Measurements from ENCODE around the gene MYPN. TPM values are rescaled to one million over a fixed set of nuclear protein-coding genes. Genes with fewer than 3 reads are reported as not detected.

Gene MYPN
- total RNA-seq, 1 experiment from 2014 or later = 6.0 TPM

DNA sequence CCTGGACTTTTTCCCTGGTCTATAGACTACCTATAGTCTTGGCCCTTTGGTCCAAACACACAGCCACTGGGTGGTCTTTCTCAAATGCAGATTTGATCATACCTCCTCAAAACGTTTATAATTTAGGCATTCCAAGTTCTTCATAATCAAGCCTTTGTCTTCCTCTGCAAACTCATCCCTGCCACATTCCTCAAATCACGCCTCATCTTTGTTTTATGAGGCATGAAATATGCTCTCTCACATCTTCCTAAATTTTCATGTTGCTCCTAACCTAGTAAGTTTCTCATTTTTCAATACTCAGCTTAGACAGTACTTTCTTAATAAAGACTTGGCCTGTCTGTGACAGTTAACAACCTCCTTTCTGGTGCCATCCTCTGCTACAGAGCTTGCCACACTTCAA, 23.3 kb upstream of the MYPN start:
- no peak for TF ChIP-seq EZH2phosphoT487 (IDR thresholded peaks at IDR 0.05; ENCODE audit: borderline replicate concordance, low read length)
- no peak for TF ChIP-seq EZH2 (IDR thresholded peaks at IDR 0.05; ENCODE audit: low read length, unreplicated experiment)
- TF ChIP-seq, protein P1, sequence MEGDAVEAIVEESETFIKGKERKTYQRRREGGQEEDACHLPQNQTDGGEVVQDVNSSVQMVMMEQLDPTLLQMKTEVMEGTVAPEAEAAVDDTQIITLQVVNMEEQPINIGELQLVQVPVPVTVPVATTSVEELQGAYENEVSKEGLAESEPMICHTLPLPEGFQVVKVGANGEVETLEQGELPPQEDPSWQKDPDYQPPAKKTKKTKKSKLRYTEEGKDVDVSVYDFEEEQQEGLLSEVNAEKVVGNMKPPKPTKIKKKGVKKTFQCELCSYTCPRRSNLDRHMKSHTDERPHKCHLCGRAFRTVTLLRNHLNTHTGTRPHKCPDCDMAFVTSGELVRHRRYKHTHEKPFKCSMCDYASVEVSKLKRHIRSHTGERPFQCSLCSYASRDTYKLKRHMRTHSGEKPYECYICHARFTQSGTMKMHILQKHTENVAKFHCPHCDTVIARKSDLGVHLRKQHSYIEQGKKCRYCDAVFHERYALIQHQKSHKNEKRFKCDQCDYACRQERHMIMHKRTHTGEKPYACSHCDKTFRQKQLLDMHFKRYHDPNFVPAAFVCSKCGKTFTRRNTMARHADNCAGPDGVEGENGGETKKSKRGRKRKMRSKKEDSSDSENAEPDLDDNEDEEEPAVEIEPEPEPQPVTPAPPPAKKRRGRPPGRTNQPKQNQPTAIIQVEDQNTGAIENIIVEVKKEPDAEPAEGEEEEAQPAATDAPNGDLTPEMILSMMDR (conservative IDR thresholded peaks at IDR 0.05; ENCODE audit: low read depth, low read length) = no peak
- peaks cover 88% of the 10 kb centered on the region for H3K4me1 ChIP-seq (ENCODE audit: insufficient read depth, low read length)
- intact Hi-C loops (cut with micrococcal nuclease) = loop anchor here (1.0 to 5.0 kb wide), 3 partner anchors 9 to 246 kb away; partner anchors contain the start of genes HNRNPH3 and PBLD
- peak overlapping the region; percentile 91 for H3K27ac ChIP-seq (ENCODE audit: low read length)
- H4K20me1 ChIP-seq (ENCODE audit: low read length) = no peaks in the 10 kb centered on the region
- no peaks in the 10 kb centered on the region for H3K27me3 ChIP-seq (ENCODE audit: low read length)
- ChIA-PET CTCF (interaction anchor here (0.9 to 1.1 kb wide), 2 partner anchors 69 to 71 kb away, joined by 3 to 4 read pairs; no protein-coding TSS in a partner anchor), POLR2A (ENCODE audit: unreplicated experiment) (interaction anchor here (0.6 kb wide), 1 partner anchor 268 kb away, joined by 4 read pairs; no protein-coding TSS in a partner anchor)
- no peak overlapping the region for H3K4me3 ChIP-seq (ENCODE audit: low read length)
- H2AFZ ChIP-seq (ENCODE audit: low read length) = peak overlapping the region; percentile 23
- peak overlapping the region; percentile 53 for H3K4me2 ChIP-seq (ENCODE audit: low read length)
- DNase-seq (peak; percentile 93), ATAC-seq (peak; percentile 40)
- BruUV-seq (replicated peaks) = no TSS peak
- H3F3A ChIP-seq (ENCODE audit: low read length, unreplicated experiment) = peaks cover 8% of the 10 kb centered on the region
- peaks cover 40% of the 10 kb centered on the region for H3K79me2 ChIP-seq (ENCODE audit: low read length)
- peak overlapping the region; percentile 80 for H3K9ac ChIP-seq (ENCODE audit: low read length)
- no peaks in the 10 kb centered on the region for H3K36me3 ChIP-seq (ENCODE audit: low read depth, low read length)
- no peaks in the 10 kb centered on the region for H3K9me3 ChIP-seq (ENCODE audit: low read length)
- H3K9me2 ChIP-seq (replicated peaks; ENCODE audit: low read length) = no peaks in the 10 kb centered on the region

DNA sequence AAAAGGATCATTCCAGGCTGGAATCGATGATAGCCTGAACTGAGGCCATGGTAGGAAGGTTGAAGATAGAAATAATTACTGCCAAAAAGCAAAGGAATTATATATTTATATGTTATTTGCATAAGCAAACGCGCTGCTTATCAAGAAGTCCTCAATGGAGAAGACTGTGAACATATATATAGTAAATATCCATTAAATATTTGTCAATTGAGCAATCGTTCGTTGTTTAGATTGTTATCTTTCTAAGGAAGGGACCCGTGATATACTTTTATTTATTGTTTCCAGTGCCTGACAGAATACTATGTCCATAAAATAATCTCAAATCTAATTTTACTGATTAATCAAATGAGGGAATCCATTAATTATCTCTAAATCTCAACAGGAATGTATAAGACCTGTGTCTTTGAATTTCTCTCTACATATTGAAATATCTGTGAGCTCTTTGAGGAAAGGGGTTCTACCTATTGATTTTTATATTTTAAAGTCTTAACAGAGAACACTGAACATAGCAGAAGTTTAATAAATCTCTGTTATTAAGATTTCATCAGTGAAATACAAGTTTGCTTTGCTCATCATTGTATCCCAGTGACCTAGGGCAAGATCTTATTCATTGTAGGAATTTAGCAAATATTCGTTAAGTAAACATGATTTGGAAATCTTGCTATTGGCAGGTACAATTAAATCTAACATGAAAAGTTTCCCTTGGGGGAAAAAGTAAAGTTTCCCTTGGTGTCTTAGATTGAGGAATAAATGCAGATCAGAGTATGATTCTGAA, 22.2 kb upstream of the MYPN start:
- peak; percentile 94 for DNase-seq
- H3K4me1 ChIP-seq (ENCODE audit: insufficient read depth, low read length) = peaks cover 88% of the 10 kb centered on the region
- H3K9ac ChIP-seq (ENCODE audit: low read length) = peak overlapping the region; percentile 80
- TF ChIP-seq EZH2 (IDR thresholded peaks at IDR 0.05; ENCODE audit: low read length, unreplicated experiment) (no peak), EZH2phosphoT487 (IDR thresholded peaks at IDR 0.05; ENCODE audit: borderline replicate concordance, low read length) (no peak)
- no peaks in the 10 kb centered on the region for H4K20me1 ChIP-seq (ENCODE audit: low read length)
- H3K27me3 ChIP-seq (ENCODE audit: low read length) = no peaks in the 10 kb centered on the region
- ATAC-seq = peak; percentile 44
- no peaks in the 10 kb centered on the region for H3K9me3 ChIP-seq (ENCODE audit: low read length)
- H3K4me2 ChIP-seq (ENCODE audit: low read length) = peak overlapping the region; percentile 85
- H3K4me3 ChIP-seq (ENCODE audit: low read length) = peak overlapping the region; percentile 66
- H3K36me3 ChIP-seq (ENCODE audit: low read depth, low read length) = no peaks in the 10 kb centered on the region
- no peaks in the 10 kb centered on the region for H3K9me2 ChIP-seq (replicated peaks; ENCODE audit: low read length)
- intact Hi-C loops (cut with micrococcal nuclease) = loop anchor here (1.0 to 5.0 kb wide), 3 partner anchors 8 to 245 kb away; partner anchors contain the start of genes HNRNPH3 and PBLD
- CTCF ChIA-PET = interaction anchor here (1.0 kb wide), 2 partner anchors 69 to 219 kb away, joined by 3 to 8 read pairs; no protein-coding TSS in a partner anchor
- BruUV-seq (replicated peaks) = TSS peak; percentile 31
- POLR2A ChIA-PET (ENCODE audit: unreplicated experiment) = interaction anchor here (0.6 kb wide), 2 partner anchors 14 to 232 kb away, joined by 4 to 9 read pairs; no protein-coding TSS in a partner anchor
- peak overlapping the region; percentile 33 for H2AFZ ChIP-seq (ENCODE audit: low read length)
- peaks cover 50% of the 10 kb centered on the region for H3K79me2 ChIP-seq (ENCODE audit: low read length)
- H3F3A ChIP-seq (ENCODE audit: low read length, unreplicated experiment) = peaks cover 8% of the 10 kb centered on the region
- peak overlapping the region; percentile 91 for H3K27ac ChIP-seq (ENCODE audit: low read length)

DNA sequence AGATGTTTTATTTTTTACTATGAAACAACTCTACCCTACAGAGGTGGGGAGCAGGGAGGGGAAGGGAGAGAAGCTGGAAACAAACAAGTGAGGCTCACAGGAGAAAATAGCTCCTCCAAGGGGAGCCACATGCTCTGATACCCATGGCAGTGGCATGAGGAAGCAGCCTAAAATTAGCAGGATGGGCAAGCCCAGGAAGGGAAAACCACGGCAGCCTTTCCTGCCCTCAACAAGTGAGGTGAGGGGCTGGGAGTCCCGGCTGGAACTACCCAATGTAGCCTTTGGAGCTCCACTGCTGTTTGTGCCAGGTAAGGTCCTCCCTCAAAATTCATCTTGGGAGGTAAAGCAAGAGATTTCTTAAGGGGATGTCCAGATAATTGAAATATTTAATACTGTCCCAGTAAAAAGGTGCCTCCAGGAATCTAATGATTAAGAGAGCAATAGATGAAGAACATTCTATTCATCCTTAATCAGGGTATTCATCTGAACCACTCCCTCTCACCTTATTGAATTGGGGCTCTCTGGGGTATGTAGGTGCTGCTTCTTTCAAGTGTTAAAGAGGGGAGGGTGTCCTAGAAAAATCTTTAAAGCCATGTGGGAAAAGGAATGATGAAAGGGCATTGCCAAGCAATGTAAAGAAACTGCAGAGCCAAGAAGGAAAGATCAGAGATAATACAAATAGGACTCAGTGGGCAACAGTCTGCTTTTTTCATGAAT, 21.4 kb upstream of the MYPN start:
- TSS peak; percentile 60 for BruUV-seq (replicated peaks)
- H2AFZ ChIP-seq (ENCODE audit: low read length) = peak overlapping the region; percentile 33
- H3K27ac ChIP-seq (ENCODE audit: low read length) = peak overlapping the region; percentile 91
- H3K9ac ChIP-seq (ENCODE audit: low read length) = peak overlapping the region; percentile 80
- CTCF ChIA-PET = interaction anchor here (1.0 kb wide), 2 partner anchors 68 to 218 kb away, joined by 3 to 8 read pairs; no protein-coding TSS in a partner anchor
- intact Hi-C loops (cut with micrococcal nuclease) = loop anchor here (2.0 to 5.0 kb wide), 2 partner anchors 49 to 244 kb away; partner anchors contain the start of genes HNRNPH3 and PBLD
- DNase-seq = peak; percentile 39
- TF ChIP-seq, protein P1 (conservative IDR thresholded peaks at IDR 0.05; ENCODE audit: low read depth, low read length) = no peak
- no peak for TF ChIP-seq EZH2phosphoT487 (IDR thresholded peaks at IDR 0.05; ENCODE audit: borderline replicate concordance, low read length)
- no peak for TF ChIP-seq EZH2 (IDR thresholded peaks at IDR 0.05; ENCODE audit: low read length, unreplicated experiment)
- peak overlapping the region; percentile 85 for H3K4me2 ChIP-seq (ENCODE audit: low read length)
- H3K9me3 ChIP-seq (ENCODE audit: low read length) = no peaks in the 10 kb centered on the region
- H3K79me2 ChIP-seq (ENCODE audit: low read length) = peaks cover 58% of the 10 kb centered on the region
- H3K36me3 ChIP-seq (ENCODE audit: low read depth, low read length) = 0 out of 2 replicates have a peak, but pooled peaks cover 1% of the 10 kb centered on the region
- H3K4me3 ChIP-seq (ENCODE audit: low read length) = peak overlapping the region; percentile 66
- no peaks in the 10 kb centered on the region for H3K9me2 ChIP-seq (replicated peaks; ENCODE audit: low read length)
- POLR2A ChIA-PET (ENCODE audit: unreplicated experiment) = interaction anchor here (0.6 to 0.7 kb wide), 3 partner anchors 14 to 822 kb away, joined by 4 to 9 read pairs (median 4); no protein-coding TSS in a partner anchor
- H3F3A ChIP-seq (ENCODE audit: low read length, unreplicated experiment) = peaks cover 13% of the 10 kb centered on the region
- H4K20me1 ChIP-seq (ENCODE audit: low read length) = no peaks in the 10 kb centered on the region
- H3K4me1 ChIP-seq (ENCODE audit: insufficient read depth, low read length) = peaks cover 92% of the 10 kb centered on the region
- peak; percentile 37 for ATAC-seq
- H3K27me3 ChIP-seq (ENCODE audit: low read length) = no peaks in the 10 kb centered on the region

Measured in PC-3 (cell line).